HEK293T (cell line): ENCODE measurements around the gene VPS18.

Experiments used
- CTCF ChIA-PET: fragments of 350-600 bp; formaldehyde crosslinking; extraction: SDS; loops from one replicate; lab custom pipeline; 2021; ENCODE audit warnings: antibody characterized with exemption, inconsistent platforms; lab: Yijun Ruan, JAX
- POLR2A ChIA-PET: fragments of 350-600 bp; formaldehyde crosslinking; extraction: SDS; loops from one replicate; lab custom pipeline; 2020; ENCODE audit warnings: antibody characterized with exemption, inconsistent platforms; lab: Yijun Ruan, JAX
- DNase-seq: peaks from one replicate; pipeline ENCODE4 v3.0.0; 2012; ENCODE audit warnings: mixed read lengths; ENCODE audit errors: extremely low spot score
- ARNT ChIP-seq: fragments of 450-650 bp; IDR thresholded peaks from 2 replicates; pipeline ENCODE4 v1.6.1; 2017; ENCODE audit warnings: mild to moderate bottlenecking
- BHLHE40 ChIP-seq: fragments of 450-650 bp; IDR thresholded peaks from 2 replicates; pipeline ENCODE4 v1.6.1; 2016; ENCODE audit warnings: mild to moderate bottlenecking, moderate library complexity, borderline replicate concordance
- CTBP1 ChIP-seq: fragments of 450-650 bp; IDR thresholded peaks from 2 replicates; pipeline ENCODE4 v1.6.1; 2016; ENCODE audit warnings: borderline replicate concordance
- ELF4 ChIP-seq: fragments of 450-650 bp; IDR thresholded peaks from 2 replicates; pipeline ENCODE4 v1.6.1; 2017; ENCODE audit warnings: antibody characterized with exemption
- FOXA1 ChIP-seq: fragments of 450-650 bp; IDR thresholded peaks from 2 replicates; pipeline ENCODE4 v1.6.1; 2016; ENCODE audit warnings: mild to moderate bottlenecking
- FOXK2 ChIP-seq: fragments of 450-650 bp; IDR thresholded peaks from 2 replicates; pipeline ENCODE4 v1.6.1; 2016; ENCODE audit warnings: mild to moderate bottlenecking
- FOXM1 ChIP-seq: fragments of 450-650 bp; IDR thresholded peaks from 2 replicates; pipeline ENCODE4 v1.6.1; 2017; ENCODE audit warnings: mild to moderate bottlenecking, borderline replicate concordance
- HDGF ChIP-seq: fragments of 450-650 bp; IDR thresholded peaks from 2 replicates; pipeline ENCODE4 v1.6.1; 2017; ENCODE audit warnings: antibody characterized with exemption, borderline replicate concordance
- L3MBTL2 ChIP-seq: fragments of 450-650 bp; conservative IDR thresholded peaks from 2 replicates; pipeline ENCODE4 v1.6.1; 2016; ENCODE audit warnings: mild to moderate bottlenecking
- LEF1 ChIP-seq: fragments of 450-650 bp; IDR thresholded peaks from 2 replicates; pipeline ENCODE4 v1.6.1; 2017; ENCODE audit warnings: mild to moderate bottlenecking, borderline replicate concordance
- NFRKB ChIP-seq: fragments of 450-650 bp; IDR thresholded peaks from 2 replicates; pipeline ENCODE4 v1.6.1; 2016; ENCODE audit warnings: mild to moderate bottlenecking, moderate library complexity
- SP1 ChIP-seq: fragments of 450-650 bp; IDR thresholded peaks from 2 replicates; pipeline ENCODE4 v1.6.1; 2017
- SUZ12 ChIP-seq: fragments of 450-650 bp; IDR thresholded peaks from 2 replicates; pipeline ENCODE4 v1.6.1; 2016; ENCODE audit warnings: mild to moderate bottlenecking
- TARDBP ChIP-seq: fragments of 450-650 bp; IDR thresholded peaks from 2 replicates; pipeline ENCODE4 v1.6.1; 2016
- ZNF384 ChIP-seq: fragments of 450-650 bp; IDR thresholded peaks from 2 replicates; pipeline ENCODE4 v1.6.1; 2016
- TF ChIP-seq, protein P1 (sequence below): fragments of 450-650 bp; IDR thresholded peaks from 2 replicates; pipeline ENCODE4 v1.6.1; 2016

Gene VPS18

DNA sequence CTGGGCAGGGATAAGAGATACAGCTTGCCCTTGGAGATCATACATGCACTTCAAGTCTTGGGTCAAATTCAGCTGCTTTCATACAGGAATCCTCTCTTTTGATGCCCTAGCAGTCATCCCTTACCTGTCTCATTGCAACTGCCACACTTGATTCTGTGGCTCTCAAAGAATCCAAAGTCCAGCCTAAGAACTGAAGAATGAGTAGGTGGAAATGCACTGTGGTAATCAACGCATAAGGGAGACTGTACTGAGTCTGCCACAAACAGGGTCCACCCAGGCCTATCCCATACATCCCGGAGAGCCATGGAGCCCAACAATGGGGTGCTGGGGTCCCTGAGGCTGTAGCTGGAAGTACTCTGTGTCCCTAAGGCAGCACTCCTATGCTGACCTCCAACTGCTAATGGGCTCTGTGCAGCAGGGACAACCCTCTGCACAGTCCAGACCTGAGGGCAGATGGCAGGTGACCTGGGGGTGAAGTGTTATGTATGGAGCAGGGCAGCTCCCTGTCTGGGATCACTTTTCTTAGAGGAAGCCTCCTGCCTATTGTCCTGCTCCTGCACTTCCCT lies 1.7 kb upstream of the VPS18 start:
- CTCF ChIA-PET: interaction anchor here (0.6 to 3.3 kb wide), 16 partner anchors 12 to 373 kb away, joined by 3 to 65 read pairs (median 5); partner anchors contain the start of gene RHOV
- POLR2A ChIA-PET: interaction anchor here (1.5 to 2.0 kb wide), 2 partner anchors 19 to 35 kb away, joined by 9 to 10 read pairs; no protein-coding TSS in a partner anchor

GRCh38 chr15:40893019-40893670 lies 1.1 kb upstream of the VPS18 start:
- no peak for DNase-seq

More for the DNA sequence above, 1.7 kb upstream of the VPS18 start:
- DNase-seq: no peak
- TF ChIP-seq FOXM1 (no peak), ARNT (no peak), NFRKB (no peak), SP1 (no peak), L3MBTL2 (no peak), LEF1 (no peak), CTBP1 (no peak), FOXA1 (no peak), HDGF (no peak), SUZ12 (no peak), FOXK2 (no peak), BHLHE40 (no peak), ZNF384 (no peak)
- TF ChIP-seq, protein P1, sequence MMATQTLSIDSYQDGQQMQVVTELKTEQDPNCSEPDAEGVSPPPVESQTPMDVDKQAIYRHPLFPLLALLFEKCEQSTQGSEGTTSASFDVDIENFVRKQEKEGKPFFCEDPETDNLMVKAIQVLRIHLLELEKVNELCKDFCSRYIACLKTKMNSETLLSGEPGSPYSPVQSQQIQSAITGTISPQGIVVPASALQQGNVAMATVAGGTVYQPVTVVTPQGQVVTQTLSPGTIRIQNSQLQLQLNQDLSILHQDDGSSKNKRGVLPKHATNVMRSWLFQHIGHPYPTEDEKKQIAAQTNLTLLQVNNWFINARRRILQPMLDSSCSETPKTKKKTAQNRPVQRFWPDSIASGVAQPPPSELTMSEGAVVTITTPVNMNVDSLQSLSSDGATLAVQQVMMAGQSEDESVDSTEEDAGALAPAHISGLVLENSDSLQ: no peak

GRCh38 chr15:40894681-40895448 lies 615 bp downstream of the VPS18 start:
- TF ChIP-seq ZNF384 (no peak), L3MBTL2 (peak; percentile 51)
- ChIA-PET POLR2A (interaction anchor here (0.8 to 3.1 kb wide), 18 partner anchors 8 to 555 kb away, joined by 3 to 31 read pairs (median 4); partner anchors contain the start of genes CCDC9B, CHAC1, DNAJC17 and RAD51), CTCF (interaction anchor here (0.6 to 2.7 kb wide), 11 partner anchors 10 to 305 kb away, joined by 3 to 63 read pairs (median 4); partner anchors contain the start of gene RHOV)
- DNase-seq: peak; percentile 59

More at GRCh38 chr15:40893019-40893670, 1.1 kb upstream of the VPS18 start:
- CTCF ChIA-PET: interaction anchor here (1.2 to 3.3 kb wide), 7 partner anchors 20 to 128 kb away, joined by 3 to 65 read pairs (median 9); partner anchors contain the start of gene RHOV
- TF ChIP-seq, protein P1: no peak
- TF ChIP-seq CTBP1: no peak
- no peak for TF ChIP-seq FOXM1
- TF ChIP-seq ELF4: no peak
- POLR2A ChIA-PET: interaction anchor here (1.1 to 3.1 kb wide), 5 partner anchors 10 to 198 kb away, joined by 4 to 31 read pairs (median 8); partner anchors contain the start of gene RAD51

DNA sequence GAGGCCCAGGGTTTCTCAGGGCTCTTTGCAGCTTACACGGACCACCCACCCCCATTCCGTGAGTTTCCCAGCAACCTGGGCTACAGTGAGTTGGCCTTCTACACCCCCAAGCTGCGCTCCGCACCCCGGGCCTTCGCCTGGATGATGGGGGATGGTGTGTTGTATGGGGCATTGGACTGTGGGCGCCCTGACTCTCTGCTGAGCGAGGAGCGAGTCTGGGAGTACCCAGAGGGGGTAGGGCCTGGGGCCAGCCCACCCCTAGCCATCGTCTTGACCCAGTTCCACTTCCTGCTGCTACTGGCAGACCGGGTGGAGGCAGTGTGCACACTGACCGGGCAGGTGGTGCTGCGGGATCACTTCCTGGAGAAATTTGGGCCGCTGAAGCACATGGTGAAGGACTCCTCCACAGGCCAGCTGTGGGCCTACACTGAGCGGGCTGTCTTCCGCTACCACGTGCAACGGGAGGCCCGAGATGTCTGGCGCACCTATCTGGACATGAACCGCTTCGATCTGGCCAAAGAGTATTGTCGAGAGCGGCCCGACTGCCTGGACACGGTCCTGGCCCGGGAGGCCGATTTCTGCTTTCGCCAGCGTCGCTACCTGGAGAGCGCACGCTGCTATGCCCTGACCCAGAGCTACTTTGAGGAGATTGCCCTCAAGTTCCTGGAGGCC lies 5.4 kb downstream of the VPS18 start:
- CTCF ChIA-PET: interaction anchor here (2.0 kb wide), 1 partner anchor 41 kb away, joined by 4 read pairs; no protein-coding TSS in a partner anchor
- TF ChIP-seq FOXK2: no peak
- no peak for TF ChIP-seq ELF4
- no peak for TF ChIP-seq SUZ12
- TF ChIP-seq BHLHE40: no peak
- no peak for TF ChIP-seq ARNT
- no peak for TF ChIP-seq SP1
- TF ChIP-seq, protein P1: no peak
- TF ChIP-seq NFRKB: no peak
- no peak for DNase-seq
- POLR2A ChIA-PET: interaction anchor here (0.7 kb wide), 1 partner anchor 53 kb away, joined by 3 read pairs; the partner anchor contains the start of gene CHAC1

- DNase-seq: no peak
- ChIA-PET POLR2A (no interaction called here), CTCF (interaction anchor here (2.0 kb wide), 1 partner anchor 41 kb away, joined by 4 read pairs; no protein-coding TSS in a partner anchor)
- TF ChIP-seq FOXK2 (no peak), TARDBP (no peak), ARNT (no peak), SUZ12 (no peak), CTBP1 (no peak), NFRKB (no peak), SP1 (no peak), BHLHE40 (no peak), FOXA1 (no peak), ELF4 (no peak), L3MBTL2 (no peak), LEF1 (no peak), HDGF (no peak), FOXM1 (no peak)
- TF ChIP-seq, protein P1: no peak
These were observed 6.2 kb downstream of the VPS18 start for GRCh38 chr15:40900256-40901052.
